ENCODE results near the gene SPACA5.
A peak's percentile ranks its signal among the peaks of the same experiment; 100 is the strongest.
"Not testable (repeated sequence)": the region's sequence is repeated elsewhere in the genome, so short reads cannot be mapped to it uniquely, and the experiment has no call there.

SPACA5 gene

GRCh38 chrX:48006688-48007087 is at the start of gene SPACA5:
SPACA5 (plus strand) TSS chrX:48006988; CDS start chrX:48007803, 815 bp downstream.
- DNase-seq (ENCODE audit: low read depth in 2 of 2): not testable (repeated sequence)

- DNase-seq (ENCODE audit: low read depth in 2 of 2): not testable (repeated sequence)
Measured at GRCh38 chrX:47958206-47958605, 48.6 kb upstream of the SPACA5 start.

- no peak for DNase-seq (ENCODE audit: low read depth in 2 of 2)
Measured at GRCh38 chrX:47958761-47959342, 47.9 kb upstream of the SPACA5 start.

- DNase-seq (ENCODE audit: low read depth in 2 of 2): no peak
Measured at GRCh38 chrX:47960406-47960805, 46.4 kb upstream of the SPACA5 start.

GRCh38 chrX:47961830-47962229 is 45.0 kb upstream of the SPACA5 start:
- not testable (repeated sequence) for DNase-seq (ENCODE audit: low read depth in 2 of 2)

GRCh38 chrX:47965526-47965925 is 41.3 kb upstream of the SPACA5 start:
- not testable (repeated sequence) for DNase-seq (ENCODE audit: low read depth in 2 of 2)

GRCh38 chrX:47973235-47973634 is 33.6 kb upstream of the SPACA5 start:
- DNase-seq (ENCODE audit: low read depth in 2 of 2): no peak

GRCh38 chrX:47976254-47977151 is 30.3 kb upstream of the SPACA5 start:
- DNase-seq (ENCODE audit: low read depth in 2 of 2): no peak

GRCh38 chrX:47991263-47992094 is 15.3 kb upstream of the SPACA5 start:
- no peak for DNase-seq (ENCODE audit: low read depth in 2 of 2)

GRCh38 chrX:47992095-47992380 is 14.8 kb upstream of the SPACA5 start:
- no peak for DNase-seq (ENCODE audit: low read depth in 2 of 2)

GRCh38 chrX:47992669-47993068 is 14.1 kb upstream of the SPACA5 start:
- DNase-seq (ENCODE audit: low read depth in 2 of 2): no peak

GRCh38 chrX:48001260-48001659 is 5.5 kb upstream of the SPACA5 start:
- DNase-seq (ENCODE audit: low read depth in 2 of 2): no peak

- no peak for DNase-seq (ENCODE audit: low read depth in 2 of 2)
Measured at GRCh38 chrX:48002319-48002718, 4.5 kb upstream of the SPACA5 start.

GRCh38 chrX:48002929-48003328 is 3.9 kb upstream of the SPACA5 start:
- DNase-seq (ENCODE audit: low read depth in 2 of 2): no peak

GRCh38 chrX:48003367-48003757 is 3.4 kb upstream of the SPACA5 start:
- DNase-seq (ENCODE audit: low read depth in 2 of 2): no peak

GRCh38 chrX:48003758-48004457 is 2.9 kb upstream of the SPACA5 start, which contains the start of gene ZNF182:
ZNF182 (minus strand) TSS chrX:48003989; CDS start chrX:48002609, 1,380 bp downstream.
- peak; percentile 84 for DNase-seq (ENCODE audit: low read depth in 2 of 2)

GRCh38 chrX:48009445-48009960 is 2.7 kb downstream of the SPACA5 start:
- not testable (repeated sequence) for DNase-seq (ENCODE audit: low read depth in 2 of 2)

GRCh38 chrX:48016583-48017310 is 10.0 kb downstream of the SPACA5 start:
- not testable (repeated sequence) for DNase-seq (ENCODE audit: low read depth in 2 of 2)

- DNase-seq (ENCODE audit: low read depth in 2 of 2): not testable (repeated sequence)
Measured at GRCh38 chrX:48019892-48020291, 13.1 kb downstream of the SPACA5 start.

GRCh38 chrX:48020472-48020871 is 13.7 kb downstream of the SPACA5 start:
- not testable (repeated sequence) for DNase-seq (ENCODE audit: low read depth in 2 of 2)
